ENCODE results near the gene CGB1. TPM values are rescaled to one million over a fixed set of nuclear protein-coding genes. Genes with fewer than 3 reads are reported as not detected.
A peak's percentile ranks its signal among the peaks of the same experiment; 100 is the strongest.

The CGB1 gene
- total and polyA plus RNA-seq, 7 donors, result not detected

- intact Hi-C loops (cut with DNase I), result loop anchor here (5.0 to 10.0 kb wide), 3 partner anchors 80 to 213 kb away; partner anchors contain the start of genes HRC (in 1 of the 2), KCNA7 (in 1 of the 2) and TRPM4 (in 1 of the 2)
Observed at GRCh38 chr19:48991873-48992580, 44.7 kb downstream of the CGB1 start.

GRCh38 chr19:48991011-48991609 lies 45.6 kb downstream of the CGB1 start:
- Histone ChIP-seq H3K27ac (peak overlapping the region; percentile 90), H3K27me3 (ENCODE audit: insufficient read depth in 3 of 3, low read length in 2 of 3) (no peaks in the 10 kb centered on the region), H3K4me3 (peak overlapping the region; percentile 81), H3K9me3 (no peaks in the 10 kb centered on the region), H3K4me1 (peaks cover 64% of the 10 kb centered on the region), H3K36me3 (ENCODE audit: insufficient read depth in 1 of 2, low read depth in 1 of 2) (peaks cover 0 to 31% of the 10 kb centered on the region in 2 donors)
- ATAC-seq (no peak), DNase-seq (no peak)
- no peak for TF ChIP-seq CTCF (IDR thresholded peaks at IDR 0.05)
- 41 to 64% (median 52%) methylated on average over 22 of the region's 22 CpGs for WGBS, 3 donors
- intact Hi-C loops (cut with DNase I), result loop anchor here (5.0 to 10.0 kb wide), 3 partner anchors 81 to 214 kb away; partner anchors contain the start of genes HRC (in 1 of the 2), KCNA7 (in 1 of the 2) and TRPM4 (in 1 of the 2)

More at GRCh38 chr19:48991873-48992580, 44.7 kb downstream of the CGB1 start:
- ATAC-seq (peak; percentile 21 to 64 (median 46)), DNase-seq (peak; percentile 61 to 77)
- Histone ChIP-seq H3K36me3 (ENCODE audit: insufficient read depth in 1 of 2, low read depth in 1 of 2) (peaks cover 0 to 24% of the 10 kb centered on the region in 2 donors), H3K27me3 (ENCODE audit: insufficient read depth in 3 of 3, low read length in 2 of 3) (no peaks in the 10 kb centered on the region), H3K9me3 (no peaks in the 10 kb centered on the region), H3K4me1 (peaks cover 56% of the 10 kb centered on the region), H3K4me3 (peak overlapping the region; percentile 81), H3K27ac (peak overlapping the region; percentile 90)
- no peak for TF ChIP-seq CTCF (IDR thresholded peaks at IDR 0.05)
- 9 to 15% (median 14%) methylated on average over 8 of the region's 8 CpGs for WGBS, 3 donors

DNA sequence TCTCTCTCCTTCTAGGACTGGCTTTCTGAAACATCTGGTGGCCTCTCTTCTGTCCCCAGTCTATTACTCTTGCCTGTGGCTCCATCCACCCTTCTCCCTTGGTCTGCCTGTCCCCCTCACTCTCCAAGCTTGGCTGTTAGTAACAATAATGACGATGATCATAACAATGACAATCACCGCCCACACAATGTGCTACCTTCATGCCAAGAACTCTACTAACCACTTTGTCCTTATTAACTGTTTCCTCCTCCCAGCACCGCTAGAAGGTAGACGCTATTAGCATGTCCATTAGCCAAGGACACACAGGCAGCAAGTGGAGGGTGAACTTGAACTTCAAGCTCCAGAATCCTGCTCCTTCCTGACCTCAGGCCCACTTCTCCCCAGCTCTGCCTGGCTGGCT lies 46.3 kb downstream of the CGB1 start:
- Histone ChIP-seq H3K36me3 (ENCODE audit: insufficient read depth in 1 of 2, low read depth in 1 of 2) (peaks cover 2 to 39% of the 10 kb centered on the region in 2 donors), H3K4me1 (peaks cover 61% of the 10 kb centered on the region), H3K27ac (peak overlapping the region; percentile 90), H3K4me3 (peak overlapping the region; percentile 81), H3K27me3 (ENCODE audit: insufficient read depth in 3 of 3, low read length in 2 of 3) (no peaks in the 10 kb centered on the region), H3K9me3 (no peaks in the 10 kb centered on the region)
- DNase-seq (no peak), ATAC-seq (peak in 1 of 4 donors; percentile 0)
- no peak for TF ChIP-seq CTCF (IDR thresholded peaks at IDR 0.05)
- intact Hi-C loops (cut with DNase I), result loop anchor here (5.0 to 10.0 kb wide), 3 partner anchors 82 to 214 kb away; partner anchors contain the start of genes HRC (in 1 of the 2), KCNA7 (in 1 of the 2) and TRPM4 (in 1 of the 2)
- 19 to 26% (median 20%) methylated on average over 4 of the region's 4 CpGs for WGBS, 3 donors

DNA sequence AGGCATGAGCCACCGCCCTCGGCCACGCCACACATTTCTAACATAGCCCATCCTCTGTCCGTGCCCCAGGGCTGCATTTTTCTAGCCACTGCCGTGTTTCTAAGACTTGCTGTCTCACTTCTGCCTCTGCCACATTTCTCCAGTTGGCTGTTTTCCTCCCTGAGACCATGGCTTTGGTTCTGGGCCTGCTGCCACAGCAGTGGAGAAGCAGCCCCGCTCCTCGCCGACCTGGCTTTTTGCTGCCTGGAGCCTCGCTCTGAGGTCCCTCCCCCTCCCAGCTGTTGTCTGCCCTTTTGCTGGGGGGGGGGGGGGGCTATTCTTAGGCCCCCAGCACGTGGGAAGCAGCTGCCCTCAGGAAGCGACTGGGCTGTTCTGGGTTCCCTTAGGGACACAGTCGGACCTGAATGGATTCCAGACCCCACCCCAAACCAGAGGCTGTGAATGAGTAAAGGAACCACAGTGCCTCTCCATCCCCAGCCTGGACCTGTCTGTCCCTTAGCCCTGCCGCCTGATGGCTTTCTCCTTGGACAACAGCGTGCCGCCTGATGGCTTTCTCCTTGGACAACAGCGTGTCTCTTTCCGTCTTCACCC lies 46.9 kb downstream of the CGB1 start:
- WGBS, 3 donors, result 21 to 25% (median 22%) methylated on average over 16 to 17 of the region's 17 CpGs
- peak; percentile 60 to 67 (median 64) for ATAC-seq
- H3K9me3 ChIP-seq, result no peaks in the 10 kb centered on the region

More for the DNA sequence above, 46.9 kb downstream of the CGB1 start:
- Histone ChIP-seq H3K36me3 (ENCODE audit: insufficient read depth in 1 of 2, low read depth in 1 of 2) (peaks cover 3 to 45% of the 10 kb centered on the region in 2 donors), H3K27me3 (ENCODE audit: insufficient read depth in 3 of 3, low read length in 2 of 3) (no peaks in the 10 kb centered on the region), H3K4me1 (peaks cover 55% of the 10 kb centered on the region), H3K4me3 (peak overlapping the region; percentile 81), H3K27ac (peak overlapping the region; percentile 90)
- intact Hi-C loops (cut with DNase I), result loop anchor here (5.0 to 10.0 kb wide), 3 partner anchors 83 to 215 kb away; partner anchors contain the start of genes HRC (in 1 of the 2), KCNA7 (in 1 of the 2) and TRPM4 (in 1 of the 2)
- peak; percentile 75 to 90 for DNase-seq
- no peak for TF ChIP-seq CTCF (IDR thresholded peaks at IDR 0.05)

Measured in psoas muscle (tissue), 8 donors.